GM20431 (cell line): ENCODE results near the gene GTF3C1.

Source experiments
- in situ Hi-C: fragments of 300-500 bp; cut with MseI, MboI; formaldehyde crosslinking; loops from one replicate; pipeline ENCODE4 v1.15.0; 2020; ENCODE audit warnings: low sequenced_read_pairs; ENCODE audit not compliant: unreplicated experiment

GTF3C1 gene

DNA sequence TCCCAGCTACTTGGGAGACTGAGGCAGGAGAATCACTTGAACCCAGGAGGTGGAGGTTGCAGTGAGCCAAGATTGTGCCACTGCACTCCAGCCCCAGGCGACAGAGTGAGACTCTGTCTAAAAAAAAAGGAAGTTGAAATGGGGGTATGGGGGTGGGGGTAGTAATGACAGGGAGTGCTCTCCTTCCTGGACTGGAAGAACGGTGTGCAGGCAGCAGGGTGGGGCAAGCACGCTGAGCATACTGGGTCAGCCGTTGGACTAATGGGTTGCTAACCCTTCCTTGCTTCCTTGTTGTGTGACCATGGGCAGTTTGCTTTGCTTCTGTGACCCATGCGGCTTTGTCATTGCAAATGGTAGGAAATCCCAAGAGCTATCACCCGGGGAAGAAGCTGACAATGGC is 16.7 kb upstream of the GTF3C1 start:
- in situ Hi-C loops, result no loop called here

GRCh38 chr16:27564224-27564623 is 14.5 kb upstream of the GTF3C1 start:
- in situ Hi-C loops, result no loop called here

GRCh38 chr16:27561216-27561615 is 11.5 kb upstream of the GTF3C1 start:
- in situ Hi-C loops, result no loop called here

- in situ Hi-C loops, result no loop called here
These were observed 9.2 kb upstream of the GTF3C1 start for GRCh38 chr16:27558932-27559331.

- in situ Hi-C loops, result no loop called here
These were observed 8.7 kb upstream of the GTF3C1 start for GRCh38 chr16:27558434-27558833.

DNA sequence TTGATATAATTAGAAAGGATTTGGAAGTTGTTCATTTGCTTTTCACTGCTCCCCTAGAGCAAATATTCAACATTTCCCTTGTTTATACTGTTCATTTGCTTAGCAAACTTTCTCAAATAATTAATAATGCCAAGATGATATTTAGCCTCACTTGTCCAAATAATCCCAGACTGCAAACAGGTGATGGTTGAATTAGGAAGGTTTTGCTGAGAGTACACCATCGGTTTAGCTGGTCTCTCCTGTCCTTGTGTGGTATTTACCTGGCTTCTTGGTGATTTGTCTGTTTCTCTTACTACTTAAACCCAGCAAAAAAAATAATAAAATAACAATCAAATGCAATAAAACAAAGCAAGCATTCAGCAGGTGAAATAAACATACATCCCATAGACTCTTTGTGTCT is 6.8 kb upstream of the GTF3C1 start:
- in situ Hi-C loops, result no loop called here

DNA sequence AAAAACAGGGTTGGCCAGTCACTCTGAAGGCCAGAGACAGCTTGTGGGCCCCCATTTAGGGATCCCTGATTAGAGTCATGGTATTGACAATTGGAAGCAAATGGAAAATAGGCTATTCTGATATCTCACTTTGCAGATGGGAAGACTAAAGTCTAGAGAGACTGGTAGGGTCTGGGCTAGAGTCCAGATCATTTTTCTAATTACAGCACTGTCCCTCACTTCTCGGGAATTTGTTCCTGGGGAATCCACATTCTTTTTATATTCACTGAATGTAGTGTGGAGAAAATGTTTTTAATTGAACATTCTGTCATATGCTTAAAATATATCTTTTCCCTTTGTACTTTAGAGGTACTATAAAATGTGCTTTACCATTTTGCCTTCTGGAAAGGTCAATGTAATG is 1.3 kb upstream of the GTF3C1 start:
- in situ Hi-C loops, result no loop called here

- in situ Hi-C loops, result no loop called here
These were observed 838 bp upstream of the GTF3C1 start for GRCh38 chr16:27550582-27550920.

GRCh38 chr16:27549464-27549745 is 308 bp downstream of the GTF3C1 start:
- in situ Hi-C loops, result no loop called here

DNA sequence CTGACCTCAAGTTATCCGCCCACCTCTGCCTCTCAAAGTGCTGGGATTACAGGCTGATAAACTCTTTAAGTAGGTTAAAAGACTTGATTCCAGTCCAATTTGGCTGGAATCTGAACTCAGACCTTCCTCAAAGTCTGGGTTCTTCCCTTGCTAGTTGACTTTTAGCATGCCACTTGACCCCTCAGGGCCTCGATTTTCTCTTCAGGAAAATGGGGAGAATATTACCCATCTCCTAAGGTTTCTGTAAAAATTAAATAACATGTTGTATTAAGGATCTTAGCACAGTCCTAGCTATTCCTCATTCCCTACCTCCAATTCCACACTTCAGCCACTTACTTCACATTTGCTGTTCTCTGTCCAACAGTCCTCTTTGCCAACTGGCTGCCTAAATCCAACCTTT is 1.9 kb downstream of the GTF3C1 start:
- in situ Hi-C loops, result no loop called here

GRCh38 chr16:27547134-27547533 is 2.6 kb downstream of the GTF3C1 start:
- in situ Hi-C loops, result no loop called here

GRCh38 chr16:27544671-27545070 is 5.0 kb downstream of the GTF3C1 start:
- in situ Hi-C loops, result no loop called here

GRCh38 chr16:27543801-27544200 is 5.9 kb downstream of the GTF3C1 start:
- in situ Hi-C loops, result no loop called here

DNA sequence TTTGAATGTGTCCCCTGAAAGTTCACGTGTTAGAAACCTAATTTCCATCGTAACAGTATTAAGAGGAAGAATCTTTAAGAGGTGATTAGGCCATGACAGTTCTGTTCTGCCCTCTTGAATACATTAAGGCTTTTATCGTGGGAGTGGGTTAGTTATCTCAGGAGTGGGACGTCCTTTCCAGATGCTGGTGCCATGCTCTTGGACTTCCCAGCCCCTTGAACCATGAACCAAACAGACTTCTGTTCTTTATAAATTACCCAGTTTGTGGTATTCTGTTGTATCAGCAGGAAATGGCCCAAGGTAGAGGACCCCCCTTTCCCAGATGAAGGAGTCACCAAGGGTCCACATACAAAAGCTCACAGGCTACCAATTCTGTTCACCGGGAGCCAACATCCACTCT is 10.1 kb downstream of the GTF3C1 start:
- in situ Hi-C loops, result no loop called here

- in situ Hi-C loops, result no loop called here
These were observed 10.6 kb downstream of the GTF3C1 start for GRCh38 chr16:27539120-27539519.

GRCh38 chr16:27538528-27538927 is 11.2 kb downstream of the GTF3C1 start:
- in situ Hi-C loops, result no loop called here

GRCh38 chr16:27534256-27534655 is 15.5 kb downstream of the GTF3C1 start:
- in situ Hi-C loops, result no loop called here

DNA sequence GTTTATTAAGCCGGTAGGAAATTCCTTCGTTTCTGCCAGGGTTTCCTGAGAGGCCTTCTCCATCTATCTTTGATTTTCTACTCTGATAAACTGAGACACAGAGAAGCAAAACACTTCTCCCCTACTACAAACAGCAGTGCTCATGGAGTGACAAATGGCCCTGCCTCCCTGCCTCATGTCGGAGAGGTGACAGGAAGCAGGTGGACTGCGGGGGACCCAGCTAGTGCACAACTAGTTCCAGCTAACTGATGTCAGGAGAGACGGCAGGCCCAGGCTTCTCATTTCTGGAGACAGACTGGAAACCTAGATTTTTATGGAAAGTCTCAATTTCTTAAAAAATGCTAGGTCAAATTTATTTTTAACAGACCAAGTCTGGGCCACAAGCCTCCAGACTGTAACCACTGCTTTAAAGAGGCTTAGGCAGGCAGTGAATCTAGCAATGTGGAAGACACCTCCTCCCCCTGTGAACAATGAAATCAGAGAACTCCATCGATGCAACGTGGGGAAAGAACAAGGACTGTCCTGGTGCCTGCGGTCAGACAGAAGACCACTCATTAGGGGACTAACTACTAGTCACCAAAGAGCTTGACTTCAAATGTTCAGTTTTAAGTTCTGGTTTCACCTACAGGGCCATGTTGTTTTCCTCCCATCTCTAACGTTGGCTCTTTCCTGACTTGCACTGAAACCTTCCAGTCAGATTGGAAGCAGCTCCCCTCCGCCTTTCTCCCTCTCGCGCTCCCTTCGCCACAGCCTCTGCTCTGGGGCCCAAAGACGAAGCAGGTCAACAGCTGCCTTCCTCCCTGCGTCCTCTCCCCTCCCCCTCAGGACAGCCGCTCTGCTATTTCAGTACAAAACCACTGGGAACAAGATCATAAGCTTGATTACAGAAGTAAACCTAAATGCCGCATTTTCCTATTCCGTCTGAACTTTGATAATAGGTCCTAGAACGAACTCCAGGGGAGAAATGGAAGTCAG is 17.6 kb downstream of the GTF3C1 start:
- in situ Hi-C loops, result no loop called here

- in situ Hi-C loops, result no loop called here
These were observed 18.5 kb downstream of the GTF3C1 start for GRCh38 chr16:27531186-27531585.

GRCh38 chr16:27529962-27530361 is 19.8 kb downstream of the GTF3C1 start:
- in situ Hi-C loops, result no loop called here

- in situ Hi-C loops, result no loop called here
These were observed 21.4 kb downstream of the GTF3C1 start for GRCh38 chr16:27528294-27528693.

- in situ Hi-C loops, result no loop called here
These were observed 23.5 kb downstream of the GTF3C1 start for GRCh38 chr16:27526180-27526579.
